ENCODE measurements around the gene CXCL12. TPM values are rescaled to one million over a fixed set of nuclear protein-coding genes. Genes with fewer than 3 reads are reported as not detected.

The CXCL12 gene
- total RNA-seq, 1 donor from 2014 or later, result 137 TPM

- Mint-ChIP-seq H3K36me3 (peaks cover 19% of the 10 kb centered on the region), H3K27ac (peak overlapping the region; percentile 62), H3K4me3 (peak overlapping the region; percentile 91), H3K4me1 (ENCODE audit: unreplicated experiment) (peaks cover 23% of the 10 kb centered on the region), H3K9me3 (no peaks in the 10 kb centered on the region), H3K27me3 (peaks cover 60% of the 10 kb centered on the region)
- TF ChIP-seq CTCF (conservative IDR thresholded peaks at IDR 0.05), result no peak
- peak; percentile 62 for DNase-seq (ENCODE audit: extremely low spot score, unreplicated experiment)
Measured at GRCh38 chr10:44382981-44383748, 1.7 kb downstream of the CXCL12 start.

DNA sequence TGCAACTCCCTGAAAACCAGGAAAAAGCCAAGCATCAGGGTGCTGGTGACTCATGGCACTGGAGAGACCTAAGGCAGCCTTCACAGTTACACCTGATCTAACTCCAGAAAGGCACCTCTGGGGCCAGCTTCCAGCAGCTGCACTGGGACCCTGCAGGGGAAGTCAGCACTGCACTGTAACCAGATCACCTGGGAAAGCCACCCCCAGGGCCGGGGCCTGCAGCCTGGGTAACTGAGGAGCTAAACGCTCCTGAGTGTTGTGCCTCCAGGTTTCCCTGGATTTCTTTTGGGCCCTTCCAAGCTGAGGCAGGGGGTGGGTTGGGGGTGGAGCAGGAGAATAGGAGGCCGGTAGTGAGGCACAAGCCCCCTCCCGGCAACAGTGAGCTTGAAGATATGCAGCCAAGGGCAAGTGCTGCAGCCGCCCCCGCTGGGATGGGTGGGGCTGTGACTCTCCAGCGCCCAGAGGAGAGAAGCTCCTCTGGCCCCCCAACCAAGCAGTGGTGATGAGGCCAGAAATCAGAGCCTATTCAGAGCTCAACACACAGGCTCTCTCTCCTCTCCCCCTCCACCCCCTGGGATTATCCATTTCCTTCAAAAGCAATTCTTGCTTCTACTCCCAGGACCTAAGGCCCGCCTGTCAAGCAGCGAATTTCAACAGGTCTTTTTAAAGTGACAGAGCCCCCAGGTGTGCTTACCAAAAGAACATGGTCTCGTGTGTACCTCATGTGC is 2.6 kb downstream of the CXCL12 start:
- H3K4me1 Mint-ChIP-seq (ENCODE audit: unreplicated experiment), result peaks cover 23% of the 10 kb centered on the region
- H3K9me3 Mint-ChIP-seq, result no peaks in the 10 kb centered on the region
- peaks cover 20% of the 10 kb centered on the region for H3K36me3 Mint-ChIP-seq
- TF ChIP-seq CTCF (conservative IDR thresholded peaks at IDR 0.05), result no peak
- peak; percentile 63 for DNase-seq (ENCODE audit: extremely low spot score, unreplicated experiment)
- H3K27me3 Mint-ChIP-seq, result peaks cover 57% of the 10 kb centered on the region
- no peak overlapping the region for H3K27ac Mint-ChIP-seq
- peak overlapping the region; percentile 91 for H3K4me3 Mint-ChIP-seq

GRCh38 chr10:44380829-44381600 is 3.9 kb downstream of the CXCL12 start:
- DNase-seq (ENCODE audit: extremely low spot score, unreplicated experiment), result no peak
- Mint-ChIP-seq H3K4me3 (peak overlapping the region; percentile 55), H3K36me3 (peaks cover 24% of the 10 kb centered on the region), H3K27ac (no peak overlapping the region), H3K4me1 (ENCODE audit: unreplicated experiment) (peaks cover 28% of the 10 kb centered on the region), H3K9me3 (no peaks in the 10 kb centered on the region), H3K27me3 (peaks cover 60% of the 10 kb centered on the region)
- no peak for TF ChIP-seq CTCF (conservative IDR thresholded peaks at IDR 0.05)

GRCh38 chr10:44379907-44380306 is 5.0 kb downstream of the CXCL12 start:
- Mint-ChIP-seq H3K36me3 (peaks cover 24% of the 10 kb centered on the region), H3K9me3 (no peaks in the 10 kb centered on the region), H3K4me1 (ENCODE audit: unreplicated experiment) (peaks cover 29% of the 10 kb centered on the region), H3K4me3 (no peak overlapping the region), H3K27ac (no peak overlapping the region), H3K27me3 (peaks cover 54% of the 10 kb centered on the region)
- no peak for DNase-seq (ENCODE audit: extremely low spot score, unreplicated experiment)
- TF ChIP-seq CTCF (conservative IDR thresholded peaks at IDR 0.05), result no peak

GRCh38 chr10:44378626-44379025 is 6.3 kb downstream of the CXCL12 start:
- peaks cover 50% of the 10 kb centered on the region for H3K27me3 Mint-ChIP-seq
- TF ChIP-seq CTCF (conservative IDR thresholded peaks at IDR 0.05), result no peak
- peaks cover 24% of the 10 kb centered on the region for H3K36me3 Mint-ChIP-seq
- H3K4me1 Mint-ChIP-seq (ENCODE audit: unreplicated experiment), result peaks cover 29% of the 10 kb centered on the region
- DNase-seq (ENCODE audit: extremely low spot score, unreplicated experiment), result no peak
- no peak overlapping the region for H3K27ac Mint-ChIP-seq
- H3K4me3 Mint-ChIP-seq, result no peak overlapping the region
- no peaks in the 10 kb centered on the region for H3K9me3 Mint-ChIP-seq
